Measurements from ENCODE around the gene KAZN.

Gene KAZN

DNA sequence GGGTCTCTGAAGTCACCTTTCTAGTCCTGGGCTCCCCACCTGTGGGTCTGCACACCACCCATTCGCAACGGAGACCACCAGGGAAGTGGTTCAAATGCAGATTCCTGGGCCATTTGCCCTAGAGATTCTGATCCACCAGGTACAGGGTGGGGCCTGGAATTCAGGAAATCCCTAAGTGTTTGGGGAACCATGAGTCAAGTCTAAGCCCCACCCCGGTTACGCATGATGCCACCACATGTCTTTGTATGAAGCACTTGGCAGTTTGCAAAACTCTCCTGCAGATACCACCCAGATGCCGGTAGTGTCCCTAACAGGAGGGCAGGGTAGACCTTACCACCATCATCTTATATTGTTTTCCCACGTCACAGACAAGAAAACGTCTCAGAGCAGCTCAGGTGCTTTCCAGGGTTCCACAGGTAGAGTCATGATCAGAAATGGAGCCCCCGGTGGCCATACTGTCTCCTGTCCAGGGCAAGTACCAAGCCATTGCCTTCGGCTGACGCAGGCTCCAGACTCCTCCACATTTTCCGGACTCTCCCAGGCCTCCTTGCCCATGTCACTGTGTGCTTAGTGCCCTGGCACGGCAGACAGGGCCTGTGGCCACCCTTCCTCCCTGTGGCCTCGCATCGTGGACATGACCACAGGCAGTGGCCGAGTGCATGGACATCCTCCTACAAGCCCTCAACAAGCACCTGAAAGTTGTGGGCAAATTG is 465.9 kb downstream of the KAZN start:
- no peak for DNase-seq (ENCODE audit: low read depth)
- H3K4me3 ChIP-seq (ENCODE audit: low read depth, low read length) = no peak overlapping the region

GRCh38 chr1:15065291-15065690 is 466.8 kb downstream of the KAZN start:
- no peak for DNase-seq (ENCODE audit: low read depth)
- no peak overlapping the region for H3K4me3 ChIP-seq (ENCODE audit: low read depth, low read length)

DNA sequence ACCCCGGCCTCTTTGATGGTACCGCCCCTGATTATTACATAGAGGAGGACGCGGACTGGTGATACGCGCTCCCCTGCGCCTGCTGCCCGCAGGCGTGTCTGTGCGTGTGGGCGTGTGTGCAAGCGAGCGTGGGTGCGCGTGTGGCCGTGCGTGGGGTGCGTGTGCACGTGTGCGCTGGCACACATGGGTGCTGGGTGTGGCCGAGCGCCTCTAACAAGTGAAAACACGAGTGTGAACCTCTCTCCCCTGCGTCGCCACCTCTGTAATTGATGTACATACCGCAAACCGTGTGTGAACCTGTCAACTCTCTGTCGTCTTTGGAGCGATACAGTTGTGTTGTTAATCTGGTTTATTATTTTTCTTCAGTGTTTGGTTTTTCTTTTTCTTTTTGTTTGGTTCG is 467.3 kb downstream of the KAZN start:
- no peak for DNase-seq (ENCODE audit: low read depth)
- no peak overlapping the region for H3K4me3 ChIP-seq (ENCODE audit: low read depth, low read length)

GRCh38 chr1:15066191-15066590 is 467.7 kb downstream of the KAZN start:
- H3K4me3 ChIP-seq (ENCODE audit: low read depth, low read length) = no peak overlapping the region
- no peak for DNase-seq (ENCODE audit: low read depth)

GRCh38 chr1:15067148-15067547 is 468.7 kb downstream of the KAZN start:
- no peak for DNase-seq (ENCODE audit: low read depth)
- no peak overlapping the region for H3K4me3 ChIP-seq (ENCODE audit: low read depth, low read length)

- H3K4me3 ChIP-seq (ENCODE audit: low read depth, low read length) = no peak overlapping the region
- no peak for DNase-seq (ENCODE audit: low read depth)
Observed at GRCh38 chr1:15068152-15068551, 469.7 kb downstream of the KAZN start.

DNA sequence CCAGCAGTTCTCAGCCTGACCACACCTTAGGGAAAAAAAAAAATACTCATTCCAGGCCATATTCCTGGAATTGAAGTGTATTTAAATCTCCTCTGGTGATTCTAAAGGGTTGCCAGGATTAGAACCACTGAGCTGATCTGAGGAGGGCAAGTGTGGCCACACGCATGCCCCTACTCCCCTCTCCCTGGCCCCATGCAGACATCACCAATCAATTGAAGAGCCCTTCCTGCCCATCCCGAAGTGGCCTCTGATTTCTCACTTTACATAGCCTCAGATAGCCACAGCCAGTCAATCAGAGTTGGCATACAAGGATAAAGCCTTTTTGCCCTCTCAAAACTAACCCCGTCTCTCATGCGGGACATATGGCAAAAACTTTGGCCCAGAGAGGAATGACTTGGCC is 470.5 kb downstream of the KAZN start:
- DNase-seq (ENCODE audit: low read depth) = no peak
- no peak overlapping the region for H3K4me3 ChIP-seq (ENCODE audit: low read depth, low read length)

DNA sequence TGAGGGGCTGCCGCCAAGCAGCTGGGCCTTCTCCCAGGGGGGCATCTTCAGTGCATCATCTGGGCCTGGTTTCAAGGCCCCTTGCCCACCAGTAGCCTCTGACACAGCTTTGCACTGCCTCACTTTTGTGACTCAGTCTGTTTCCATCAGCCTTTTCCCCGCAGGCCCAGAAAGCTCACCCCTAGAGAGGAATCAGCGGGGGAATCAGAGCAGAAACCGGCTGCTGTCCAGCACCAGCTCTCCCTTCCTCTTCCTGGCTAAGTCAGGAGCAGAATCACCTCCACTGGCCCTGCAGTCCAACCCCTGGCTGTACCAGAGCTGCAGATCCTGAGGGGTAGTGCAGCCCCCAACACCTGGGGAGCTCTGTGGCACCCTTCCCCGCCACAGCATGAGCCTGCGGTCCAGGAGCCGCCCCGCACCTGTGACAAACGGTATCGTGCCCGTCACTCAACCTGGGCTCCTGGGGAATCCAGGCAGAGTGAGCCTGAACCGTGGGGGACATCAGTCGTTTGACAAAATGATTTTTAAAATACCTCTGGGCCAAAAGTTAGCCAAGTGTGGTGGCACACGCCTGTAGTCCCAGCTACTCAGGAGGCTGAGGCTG is 471.8 kb downstream of the KAZN start:
- H3K4me3 ChIP-seq (ENCODE audit: low read depth, low read length) = no peak overlapping the region
- no peak for DNase-seq (ENCODE audit: low read depth)

- no peak overlapping the region for H3K4me3 ChIP-seq (ENCODE audit: low read depth, low read length)
- DNase-seq (ENCODE audit: low read depth) = no peak
Observed at GRCh38 chr1:15071936-15072335, 473.5 kb downstream of the KAZN start.

GRCh38 chr1:15073799-15074308 is 475.4 kb downstream of the KAZN start:
- no peak for DNase-seq (ENCODE audit: low read depth)
- no peak overlapping the region for H3K4me3 ChIP-seq (ENCODE audit: low read depth, low read length)

DNA sequence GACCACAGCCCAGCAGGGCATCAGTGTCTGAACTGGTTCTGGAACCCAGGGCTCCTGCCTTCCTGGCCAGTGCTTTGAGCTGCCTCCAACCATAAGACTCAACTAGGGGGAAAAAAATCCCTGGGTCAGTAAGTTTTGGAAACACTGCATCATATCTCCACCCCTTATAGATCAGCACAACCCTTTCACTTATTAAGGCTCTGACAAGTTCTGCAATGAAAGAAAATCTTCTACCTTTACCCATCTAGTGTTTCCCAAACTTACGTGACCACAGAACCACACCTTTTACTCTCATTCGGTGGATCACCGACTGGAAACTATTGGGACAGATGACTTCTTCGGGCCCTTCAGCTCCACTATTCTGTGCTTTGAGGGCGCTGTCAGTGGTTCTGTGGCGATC is 476.7 kb downstream of the KAZN start:
- no peak for DNase-seq (ENCODE audit: low read depth)
- no peak overlapping the region for H3K4me3 ChIP-seq (ENCODE audit: low read depth, low read length)

GRCh38 chr1:15075817-15076216 is 477.3 kb downstream of the KAZN start:
- no peak for DNase-seq (ENCODE audit: low read depth)

DNA sequence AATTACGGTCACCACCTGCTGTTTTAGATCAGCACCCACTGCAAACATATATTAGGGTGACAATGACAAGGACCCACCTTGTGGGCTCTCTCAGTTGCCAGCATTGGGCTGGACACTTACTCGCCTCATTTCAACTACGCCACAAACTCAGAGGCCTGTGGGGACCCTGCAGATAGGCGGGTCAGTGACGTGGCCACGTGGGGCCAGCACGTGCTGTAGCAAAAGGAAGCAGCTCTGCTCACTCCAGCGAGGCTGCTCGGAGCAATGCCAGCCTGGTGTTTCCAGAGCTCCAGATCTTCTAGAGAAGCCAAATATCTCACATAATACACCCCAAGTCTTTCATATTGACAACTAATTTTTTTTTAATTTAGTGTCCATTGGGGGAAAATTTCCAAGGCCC is 478.3 kb downstream of the KAZN start:
- no peak for DNase-seq (ENCODE audit: low read depth)
- no peak overlapping the region for H3K4me3 ChIP-seq (ENCODE audit: low read depth, low read length)

More at GRCh38 chr1:15075817-15076216, 477.3 kb downstream of the KAZN start:
- H3K4me3 ChIP-seq (ENCODE audit: low read depth, low read length) = no peak overlapping the region

DNA sequence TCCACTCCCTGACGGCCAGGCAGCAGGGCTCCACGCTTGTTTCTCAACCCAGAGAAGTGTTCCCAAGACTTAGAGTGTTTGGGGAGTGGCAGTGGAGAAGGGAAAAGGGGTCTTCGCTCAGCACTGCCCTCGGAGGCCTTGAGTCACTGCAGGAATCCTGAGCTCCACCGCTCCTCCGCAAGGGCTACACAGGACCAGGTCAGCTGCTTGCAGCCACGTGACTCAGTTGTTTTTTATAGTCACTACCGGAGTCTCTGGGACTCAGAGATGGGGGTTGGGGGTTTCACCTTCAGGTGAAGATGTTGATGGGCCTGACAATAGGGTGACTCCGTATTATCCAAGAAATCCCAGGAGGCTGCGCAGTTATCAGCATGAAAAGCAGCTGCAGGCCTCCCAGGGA is 478.9 kb downstream of the KAZN start:
- no peak overlapping the region for H3K4me3 ChIP-seq (ENCODE audit: low read depth, low read length)
- no peak for DNase-seq (ENCODE audit: low read depth)

DNA sequence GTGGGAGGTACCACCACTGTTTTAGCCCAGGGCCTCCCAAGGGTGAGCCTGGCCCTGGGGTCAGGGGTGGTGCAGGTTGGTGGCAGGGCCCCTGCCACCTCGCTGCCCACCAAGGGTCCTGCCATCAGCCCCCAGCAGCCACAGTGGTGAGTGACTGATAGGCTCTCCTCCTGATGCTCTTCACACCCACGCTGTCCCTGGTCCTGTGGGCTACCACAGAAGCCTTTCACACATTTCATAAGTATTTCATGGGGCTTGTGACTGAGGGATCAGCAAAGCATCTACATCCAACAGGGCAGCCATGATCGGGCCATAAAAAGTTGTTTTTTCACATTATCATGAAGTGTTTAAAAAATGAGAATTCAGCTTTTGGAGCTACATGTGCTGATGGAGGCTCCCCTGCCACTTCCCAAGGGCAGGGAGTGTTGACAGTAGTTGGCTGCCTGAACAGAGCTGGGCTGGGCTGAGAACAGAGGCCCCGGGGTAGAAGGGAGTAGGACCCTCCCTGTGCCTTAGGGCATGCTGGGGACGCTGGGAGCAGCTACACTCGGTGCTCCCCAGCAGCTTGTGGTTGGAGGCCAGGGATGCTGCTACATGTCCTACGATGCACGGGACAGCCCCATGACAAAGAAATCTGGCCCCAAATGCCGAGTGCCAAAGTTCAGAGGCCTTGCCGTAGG is 482.0 kb downstream of the KAZN start:
- no peak for DNase-seq (ENCODE audit: low read depth)

DNA sequence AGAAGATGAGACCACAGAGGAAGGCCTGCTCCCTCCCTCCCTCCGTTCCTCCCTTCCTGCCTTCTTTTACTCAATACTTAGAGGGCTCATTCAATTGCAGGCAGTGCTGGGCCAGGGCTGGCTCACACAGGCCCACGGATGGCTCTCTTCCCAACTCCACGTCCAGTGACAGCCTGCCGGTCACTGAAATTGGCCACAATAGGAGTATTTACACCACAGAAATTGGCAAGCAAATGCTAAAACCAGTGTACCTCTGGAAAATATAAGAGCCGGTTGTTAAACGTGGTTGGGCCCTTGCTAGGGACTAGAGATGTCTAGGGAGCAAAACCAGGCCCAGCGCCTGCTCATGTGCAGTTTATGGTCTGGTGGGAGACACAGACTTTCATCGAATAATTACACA is 482.6 kb downstream of the KAZN start:
- H3K4me3 ChIP-seq (ENCODE audit: low read depth, low read length) = no peak overlapping the region
- DNase-seq (ENCODE audit: low read depth) = no peak

More for the DNA sequence above, 482.0 kb downstream of the KAZN start:
- no peak overlapping the region for H3K4me3 ChIP-seq (ENCODE audit: low read depth, low read length)

DNA sequence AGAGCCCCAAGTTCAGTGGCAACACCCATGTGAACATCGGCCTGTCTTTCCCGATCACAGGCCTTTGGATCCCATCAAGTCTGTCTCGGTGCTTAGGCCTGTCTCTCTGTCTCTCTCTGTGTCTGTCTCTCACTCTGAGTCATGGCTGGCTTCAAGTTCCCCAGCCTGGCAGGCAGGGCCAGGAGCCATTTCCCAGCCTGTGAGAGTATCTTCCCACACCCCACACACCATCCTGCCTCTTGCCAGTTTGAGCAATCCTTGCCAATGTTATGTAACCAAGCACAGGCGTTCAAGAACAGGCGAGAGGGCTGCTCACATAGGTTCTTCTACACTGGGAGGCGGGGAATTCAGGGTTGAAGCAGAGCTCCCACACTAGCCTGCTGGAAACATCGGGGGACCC is 485.1 kb downstream of the KAZN start:
- H3K4me3 ChIP-seq (ENCODE audit: low read depth, low read length) = no peak overlapping the region
- DNase-seq (ENCODE audit: low read depth) = no peak

DNA sequence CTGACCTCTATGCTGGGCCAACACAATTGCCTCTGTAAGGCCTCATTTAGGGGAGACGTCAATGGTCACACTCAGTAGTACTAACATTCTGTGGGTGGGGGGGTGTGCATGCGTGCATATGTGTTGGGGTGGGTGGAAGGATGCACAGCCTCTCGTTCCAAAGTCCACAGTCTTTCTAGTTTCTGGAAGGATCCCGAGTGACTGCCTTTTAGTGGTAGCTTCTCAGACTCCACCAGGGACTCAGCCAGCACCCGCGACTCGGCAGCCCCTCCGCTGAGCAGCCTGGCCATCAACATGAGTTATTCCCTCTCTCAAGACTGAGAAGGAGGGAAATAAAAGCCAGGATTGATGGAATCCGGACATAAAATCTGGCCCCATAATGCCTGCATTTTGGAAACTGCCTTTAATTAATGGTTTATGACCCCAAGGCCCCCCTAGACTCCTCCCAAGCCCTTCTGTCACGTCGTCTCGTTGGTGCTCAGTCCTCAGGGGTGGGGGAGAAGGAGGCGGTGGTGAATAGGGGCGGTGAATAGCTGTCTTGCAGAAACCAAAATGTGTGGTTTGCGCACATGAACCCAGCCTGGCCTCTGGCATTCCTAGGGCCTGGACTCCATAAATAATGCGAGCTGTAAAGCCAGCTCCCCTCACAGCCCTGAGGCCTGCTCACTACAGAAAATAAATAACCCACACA is 489.9 kb downstream of the KAZN start:
- no peak for DNase-seq (ENCODE audit: low read depth)
- no peak overlapping the region for H3K4me3 ChIP-seq (ENCODE audit: low read depth, low read length)

- DNase-seq (ENCODE audit: low read depth) = no peak
Observed at GRCh38 chr1:15089258-15089992, 490.9 kb downstream of the KAZN start.

More at GRCh38 chr1:15089258-15089992, 490.9 kb downstream of the KAZN start:
- H3K4me3 ChIP-seq (ENCODE audit: low read depth, low read length) = no peak overlapping the region
